Neural cell (in vitro differentiated cells): ENCODE data around the gene TPRA1.

ENCODE experiments used
- EZH2 ChIP-seq: fragments of 200-600, 300-800 bp; shearing (Covaris generic), sonication (generic); IDR thresholded peaks from 2 replicates; pipeline ENCODE4 v1.6.1; 2014; ENCODE audit warnings: antibody characterized with exemption, low read length, borderline replicate concordance, mild to moderate bottlenecking; ENCODE audit not compliant: insufficient read depth, poor library complexity, severe bottlenecking
- POLR2AphosphoS5 ChIP-seq: IDR thresholded peaks from 2 replicates; pipeline ENCODE4 v1.6.1; 2012
- TF ChIP-seq, protein P1 (sequence below): IDR thresholded peaks from 2 replicates; pipeline ENCODE4 v1.6.1; 2012; ENCODE audit warnings: borderline replicate concordance
- TF ChIP-seq, protein P2 (sequence below): fragments of 450-650 bp; IDR thresholded peaks from 2 replicates; pipeline ENCODE4 v1.5.1; 2014; ENCODE audit warnings: antibody characterized with exemption, mild to moderate bottlenecking, moderate library complexity; ENCODE audit not compliant: poor library complexity, severe bottlenecking

DNA sequence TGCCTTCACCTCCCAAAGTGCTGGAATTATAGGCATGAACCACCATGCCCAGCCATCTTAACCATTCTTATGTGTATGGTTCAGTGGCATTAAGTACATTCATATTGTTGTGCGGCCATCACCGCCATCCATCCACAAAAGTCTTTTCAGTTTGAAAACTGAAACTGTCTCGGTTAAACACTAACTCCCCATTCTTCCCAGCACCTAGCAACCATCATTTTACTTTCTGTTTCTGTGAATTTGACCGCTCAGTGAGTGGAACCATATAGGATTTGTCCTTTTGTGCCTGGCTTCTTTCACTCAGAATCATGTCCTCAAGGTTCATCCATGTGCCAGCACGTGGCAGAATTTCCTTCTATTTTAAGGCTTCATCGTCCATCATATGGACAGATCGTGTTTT lies 13.5 kb upstream of the TPRA1 start:
- TF ChIP-seq, protein P1, sequence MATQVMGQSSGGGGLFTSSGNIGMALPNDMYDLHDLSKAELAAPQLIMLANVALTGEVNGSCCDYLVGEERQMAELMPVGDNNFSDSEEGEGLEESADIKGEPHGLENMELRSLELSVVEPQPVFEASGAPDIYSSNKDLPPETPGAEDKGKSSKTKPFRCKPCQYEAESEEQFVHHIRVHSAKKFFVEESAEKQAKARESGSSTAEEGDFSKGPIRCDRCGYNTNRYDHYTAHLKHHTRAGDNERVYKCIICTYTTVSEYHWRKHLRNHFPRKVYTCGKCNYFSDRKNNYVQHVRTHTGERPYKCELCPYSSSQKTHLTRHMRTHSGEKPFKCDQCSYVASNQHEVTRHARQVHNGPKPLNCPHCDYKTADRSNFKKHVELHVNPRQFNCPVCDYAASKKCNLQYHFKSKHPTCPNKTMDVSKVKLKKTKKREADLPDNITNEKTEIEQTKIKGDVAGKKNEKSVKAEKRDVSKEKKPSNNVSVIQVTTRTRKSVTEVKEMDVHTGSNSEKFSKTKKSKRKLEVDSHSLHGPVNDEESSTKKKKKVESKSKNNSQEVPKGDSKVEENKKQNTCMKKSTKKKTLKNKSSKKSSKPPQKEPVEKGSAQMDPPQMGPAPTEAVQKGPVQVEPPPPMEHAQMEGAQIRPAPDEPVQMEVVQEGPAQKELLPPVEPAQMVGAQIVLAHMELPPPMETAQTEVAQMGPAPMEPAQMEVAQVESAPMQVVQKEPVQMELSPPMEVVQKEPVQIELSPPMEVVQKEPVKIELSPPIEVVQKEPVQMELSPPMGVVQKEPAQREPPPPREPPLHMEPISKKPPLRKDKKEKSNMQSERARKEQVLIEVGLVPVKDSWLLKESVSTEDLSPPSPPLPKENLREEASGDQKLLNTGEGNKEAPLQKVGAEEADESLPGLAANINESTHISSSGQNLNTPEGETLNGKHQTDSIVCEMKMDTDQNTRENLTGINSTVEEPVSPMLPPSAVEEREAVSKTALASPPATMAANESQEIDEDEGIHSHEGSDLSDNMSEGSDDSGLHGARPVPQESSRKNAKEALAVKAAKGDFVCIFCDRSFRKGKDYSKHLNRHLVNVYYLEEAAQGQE, result no peak
- TF ChIP-seq, protein P2, sequence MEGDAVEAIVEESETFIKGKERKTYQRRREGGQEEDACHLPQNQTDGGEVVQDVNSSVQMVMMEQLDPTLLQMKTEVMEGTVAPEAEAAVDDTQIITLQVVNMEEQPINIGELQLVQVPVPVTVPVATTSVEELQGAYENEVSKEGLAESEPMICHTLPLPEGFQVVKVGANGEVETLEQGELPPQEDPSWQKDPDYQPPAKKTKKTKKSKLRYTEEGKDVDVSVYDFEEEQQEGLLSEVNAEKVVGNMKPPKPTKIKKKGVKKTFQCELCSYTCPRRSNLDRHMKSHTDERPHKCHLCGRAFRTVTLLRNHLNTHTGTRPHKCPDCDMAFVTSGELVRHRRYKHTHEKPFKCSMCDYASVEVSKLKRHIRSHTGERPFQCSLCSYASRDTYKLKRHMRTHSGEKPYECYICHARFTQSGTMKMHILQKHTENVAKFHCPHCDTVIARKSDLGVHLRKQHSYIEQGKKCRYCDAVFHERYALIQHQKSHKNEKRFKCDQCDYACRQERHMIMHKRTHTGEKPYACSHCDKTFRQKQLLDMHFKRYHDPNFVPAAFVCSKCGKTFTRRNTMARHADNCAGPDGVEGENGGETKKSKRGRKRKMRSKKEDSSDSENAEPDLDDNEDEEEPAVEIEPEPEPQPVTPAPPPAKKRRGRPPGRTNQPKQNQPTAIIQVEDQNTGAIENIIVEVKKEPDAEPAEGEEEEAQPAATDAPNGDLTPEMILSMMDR, result no peak
- TF ChIP-seq EZH2, result no peak
- no peak for TF ChIP-seq POLR2AphosphoS5
